GM18502 (cell line): Measurements from ENCODE around the gene LSM12.
"Not testable (repeated sequence)": the region's sequence is repeated elsewhere in the genome, so short reads cannot be mapped to it uniquely, and the experiment has no call there.

Experiments
- ATAC-seq: cut with Tn5 transposase; IDR thresholded peaks from one replicate; pipeline ENCODE4 v1.9.1; 2021; ENCODE audit warnings: mild to moderate bottlenecking; ENCODE audit not compliant: unreplicated experiment, poor library complexity

The LSM12 gene

DNA sequence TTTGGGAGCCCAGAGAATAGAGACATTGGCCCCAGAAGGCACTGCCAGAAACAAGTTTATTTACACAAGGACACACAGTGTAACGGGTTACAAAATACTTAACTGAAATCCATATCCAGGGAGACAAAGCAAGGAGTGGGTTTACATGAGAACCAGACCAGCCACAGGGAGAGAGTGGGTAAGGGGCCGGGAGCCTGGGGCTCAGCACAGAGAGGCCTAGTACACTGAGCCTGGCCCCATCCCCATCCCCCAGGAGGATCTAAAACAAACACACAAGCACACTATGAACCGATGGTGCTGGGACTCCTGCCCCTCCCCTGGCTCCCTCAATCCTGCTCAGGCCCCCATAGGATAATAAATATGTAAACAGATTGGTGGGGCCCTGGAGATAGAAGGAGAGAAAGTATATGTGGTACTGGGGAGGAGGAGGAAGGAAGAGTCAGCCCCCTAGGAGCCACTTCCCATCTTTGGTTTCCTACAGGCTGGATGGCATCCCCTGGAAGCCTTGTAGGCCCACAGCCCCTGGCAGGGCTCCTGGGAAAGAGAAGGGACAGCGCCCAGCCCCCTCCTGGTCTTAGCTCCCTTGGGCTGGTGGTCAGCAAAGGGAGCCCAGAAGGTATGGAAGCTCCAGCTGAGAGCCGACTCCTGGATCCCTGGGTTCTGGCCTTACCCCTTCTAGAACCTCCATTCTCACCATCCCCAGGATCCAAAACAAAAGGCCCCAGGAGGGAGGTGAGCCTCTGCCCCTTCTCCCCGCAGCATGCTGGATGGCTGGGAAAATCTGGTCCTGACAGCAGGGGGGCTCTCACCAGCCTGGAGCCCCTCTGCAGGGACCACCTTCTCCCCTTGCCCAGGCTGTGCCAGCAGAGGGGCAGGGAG is 10.5 kb upstream of the LSM12 start:
- ATAC-seq, result no peak

DNA sequence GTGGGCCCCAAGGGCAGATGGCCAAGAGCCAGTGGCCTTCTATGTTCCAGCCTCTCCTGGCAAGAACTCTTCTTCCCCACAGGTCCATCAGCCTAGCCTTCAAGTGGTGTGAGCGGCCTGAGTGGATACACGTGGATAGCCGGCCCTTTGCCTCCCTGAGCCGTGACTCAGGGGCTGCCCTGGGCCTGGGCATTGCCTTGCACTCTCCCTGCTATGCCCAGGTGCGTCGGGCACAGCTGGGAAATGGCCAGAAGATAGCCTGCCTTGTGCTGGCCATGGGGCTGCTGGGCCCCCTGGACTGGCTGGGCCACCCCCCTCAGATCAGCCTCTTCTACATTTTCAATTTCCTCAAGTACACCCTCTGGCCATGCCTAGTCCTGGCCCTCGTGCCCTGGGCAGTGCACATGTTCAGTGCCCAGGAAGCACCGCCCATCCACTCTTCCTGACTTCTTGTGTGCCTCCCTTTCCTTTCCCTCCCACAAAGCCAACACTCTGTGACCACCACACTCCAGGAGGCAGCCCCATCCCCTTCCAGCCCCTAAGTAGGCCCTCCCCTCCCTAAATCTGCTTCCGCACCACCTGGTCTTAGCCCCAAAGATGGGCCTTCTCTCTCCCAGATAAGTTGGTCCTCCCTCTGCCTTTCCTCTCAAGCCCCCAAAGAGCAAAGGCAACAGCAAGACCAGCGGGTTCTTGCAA is 9.3 kb upstream of the LSM12 start:
- no peak for ATAC-seq

GRCh38 chr17:44074911-44075285 is 8.4 kb upstream of the LSM12 start:
- ATAC-seq, result no peak

DNA sequence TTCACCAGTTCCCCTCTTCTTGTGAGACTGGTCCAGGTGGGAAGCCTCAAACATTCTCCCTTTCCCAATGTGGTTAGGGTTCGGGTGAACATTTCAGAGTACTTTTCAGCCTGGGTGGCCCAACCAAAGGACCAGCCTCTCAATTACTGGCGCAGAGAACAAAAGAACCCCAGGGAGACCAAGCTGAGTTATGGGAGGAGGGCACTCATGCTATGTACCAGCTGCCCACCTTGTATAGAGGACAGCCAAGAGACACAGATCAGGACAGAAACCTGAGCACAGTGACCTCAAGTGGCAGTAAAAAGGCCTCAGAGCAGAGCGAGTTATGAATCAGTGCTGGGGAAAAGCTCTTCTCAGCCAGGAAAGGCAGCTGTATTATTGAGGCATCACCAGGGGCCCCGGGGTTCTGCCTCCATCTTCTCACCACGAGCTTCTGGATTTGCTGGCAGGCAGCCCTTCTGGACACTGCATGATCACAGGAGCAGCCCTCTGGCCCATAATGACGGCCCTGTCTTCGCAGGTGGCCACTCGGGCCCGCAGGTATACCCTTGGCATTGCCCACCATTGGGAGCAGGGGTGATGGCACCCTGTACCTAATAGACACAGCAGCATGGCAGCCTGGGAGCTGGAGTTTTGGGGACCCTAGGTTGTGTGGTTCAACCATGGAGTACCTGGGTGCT is 7.9 kb upstream of the LSM12 start:
- ATAC-seq, result no peak

DNA sequence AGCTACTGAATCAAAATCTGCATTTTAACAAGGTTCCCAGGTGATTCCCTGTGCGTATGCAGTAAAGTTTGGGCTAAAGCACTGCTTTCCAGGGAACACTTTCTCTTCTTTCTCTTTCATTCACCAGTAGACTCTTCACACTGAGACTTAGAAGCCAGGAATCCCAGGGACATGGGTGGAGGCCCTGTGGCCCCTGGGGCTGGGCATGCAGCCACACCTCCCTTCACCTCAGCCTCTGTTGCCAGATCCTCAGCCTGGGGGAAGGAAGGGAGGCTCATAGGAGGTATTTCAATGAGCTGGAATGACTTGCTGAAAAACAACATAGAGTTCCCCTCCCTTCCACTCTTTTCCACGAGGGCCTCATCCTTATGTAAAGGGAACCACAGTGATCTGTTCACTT is 5.3 kb upstream of the LSM12 start:
- no peak for ATAC-seq

- no peak for ATAC-seq
These were observed 4.7 kb upstream of the LSM12 start for GRCh38 chr17:44071198-44071520.

GRCh38 chr17:44070455-44071197 is 4.2 kb upstream of the LSM12 start, which contains the start of gene G6PC3:
TSS of gene G6PC3 (plus strand) at chr17:44070735. CDS start at chr17:44070966, 231 bp downstream.
- peak; percentile 67 for ATAC-seq

DNA sequence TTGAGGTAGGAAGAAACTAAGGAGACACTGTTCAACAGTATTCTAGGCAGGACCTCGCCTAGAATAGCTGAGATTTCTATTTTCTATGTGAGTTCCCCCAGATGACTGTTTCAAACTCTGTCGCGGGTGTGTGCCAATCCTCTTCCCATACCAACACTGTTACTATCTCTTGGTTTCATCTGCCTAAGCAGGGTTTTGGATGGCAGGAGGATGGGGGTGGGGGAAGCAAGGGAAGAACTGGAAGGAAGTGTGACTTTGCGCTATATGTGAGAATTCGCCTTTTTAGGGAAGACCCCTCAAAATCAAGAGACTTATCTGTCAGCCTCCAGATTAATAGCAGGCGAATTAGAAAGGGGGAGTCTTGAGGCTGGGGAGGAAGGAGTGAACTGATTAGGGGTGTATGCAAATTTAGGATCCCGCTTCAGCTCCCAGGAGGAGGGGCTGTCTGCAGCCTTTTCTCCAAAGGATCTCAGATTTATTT is 3.5 kb upstream of the LSM12 start:
- peak; percentile 3 for ATAC-seq

DNA sequence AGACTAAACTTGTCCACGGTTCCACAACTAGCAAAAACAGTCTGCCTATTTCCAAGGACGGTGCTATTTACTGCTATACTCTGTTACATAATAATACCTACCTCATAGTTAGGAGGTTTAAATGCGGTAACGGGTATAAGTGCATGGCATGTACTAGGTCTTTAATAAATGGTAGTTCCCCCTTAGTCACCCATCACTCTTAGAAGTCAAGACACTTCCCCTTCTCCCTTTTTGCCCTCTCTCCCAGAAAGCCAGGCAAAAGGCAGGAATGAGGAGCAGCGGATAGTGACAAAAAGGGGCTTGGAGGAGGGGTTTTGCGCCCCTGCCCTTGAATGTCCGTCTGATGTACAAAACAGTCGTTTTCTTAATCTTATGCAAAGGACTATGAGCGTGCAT is 1.1 kb upstream of the LSM12 start:
- ATAC-seq, result no peak

- no peak for ATAC-seq
These were observed 735 bp downstream of the LSM12 start for GRCh38 chr17:44065668-44066203.

DNA sequence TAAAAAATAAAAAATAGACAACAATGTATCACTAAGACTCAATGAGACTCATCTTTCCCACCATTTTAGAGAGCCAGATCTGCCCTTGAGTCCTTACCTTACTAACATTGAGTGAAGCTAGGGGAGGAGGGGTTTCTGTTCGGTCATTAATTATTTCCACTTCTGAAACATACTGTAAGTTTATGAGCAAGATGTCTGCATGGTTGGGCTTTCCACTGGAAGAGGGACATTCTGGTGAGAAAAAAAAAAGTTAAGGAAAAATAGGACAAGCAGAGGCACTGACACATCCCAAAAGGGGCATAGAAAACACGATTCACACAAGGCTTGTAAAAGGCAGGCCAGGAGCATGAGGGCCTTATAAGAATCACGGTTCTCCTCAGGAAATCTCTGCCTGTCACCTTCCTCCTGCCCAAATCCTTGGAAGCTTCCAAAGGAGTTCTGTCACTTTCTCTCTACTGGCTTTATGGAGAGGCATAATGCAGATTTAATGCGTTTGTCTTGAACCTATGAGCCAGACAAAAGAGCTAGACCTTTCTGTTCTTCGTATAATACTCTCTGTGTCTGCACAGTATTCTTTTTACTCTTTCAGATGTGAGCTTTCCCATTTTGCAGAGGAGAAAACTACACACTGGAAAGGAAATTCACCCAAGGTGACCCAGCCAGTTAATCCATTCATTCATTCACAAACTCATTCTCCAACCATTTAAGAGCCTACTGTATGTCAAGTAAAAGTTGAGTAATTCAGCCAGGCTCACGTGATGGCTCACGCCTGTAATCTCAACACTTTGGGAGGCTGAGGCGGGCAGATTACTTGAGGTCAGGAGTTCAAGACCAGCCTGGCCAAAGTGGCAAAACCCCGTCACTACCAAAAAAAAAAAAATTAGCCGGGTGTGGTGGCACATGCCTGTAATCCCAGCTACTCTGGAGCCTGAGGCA is 2.5 kb downstream of the LSM12 start:
- no peak for ATAC-seq

DNA sequence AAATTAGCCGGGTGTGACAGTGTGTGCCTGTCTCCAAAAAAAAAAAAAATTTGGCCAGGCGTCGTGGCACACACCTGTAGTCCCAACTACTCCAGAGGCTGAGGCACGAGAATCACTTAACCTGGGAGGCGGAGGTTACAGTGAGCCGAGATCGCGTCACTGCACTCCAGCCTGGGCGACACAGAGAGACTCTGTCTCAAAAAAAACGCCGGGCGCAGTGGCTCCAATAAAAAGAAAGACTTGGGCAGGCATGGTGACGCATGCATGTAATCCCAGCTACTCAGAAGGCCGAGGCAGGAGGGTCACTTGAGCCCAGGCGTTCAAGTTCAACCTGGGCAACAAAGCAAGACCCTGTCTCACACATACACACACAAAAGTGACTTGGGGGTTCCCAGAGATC is 3.6 kb downstream of the LSM12 start:
- no peak for ATAC-seq

- ATAC-seq, result no peak
These were observed 5.0 kb downstream of the LSM12 start for GRCh38 chr17:44061446-44061845.

DNA sequence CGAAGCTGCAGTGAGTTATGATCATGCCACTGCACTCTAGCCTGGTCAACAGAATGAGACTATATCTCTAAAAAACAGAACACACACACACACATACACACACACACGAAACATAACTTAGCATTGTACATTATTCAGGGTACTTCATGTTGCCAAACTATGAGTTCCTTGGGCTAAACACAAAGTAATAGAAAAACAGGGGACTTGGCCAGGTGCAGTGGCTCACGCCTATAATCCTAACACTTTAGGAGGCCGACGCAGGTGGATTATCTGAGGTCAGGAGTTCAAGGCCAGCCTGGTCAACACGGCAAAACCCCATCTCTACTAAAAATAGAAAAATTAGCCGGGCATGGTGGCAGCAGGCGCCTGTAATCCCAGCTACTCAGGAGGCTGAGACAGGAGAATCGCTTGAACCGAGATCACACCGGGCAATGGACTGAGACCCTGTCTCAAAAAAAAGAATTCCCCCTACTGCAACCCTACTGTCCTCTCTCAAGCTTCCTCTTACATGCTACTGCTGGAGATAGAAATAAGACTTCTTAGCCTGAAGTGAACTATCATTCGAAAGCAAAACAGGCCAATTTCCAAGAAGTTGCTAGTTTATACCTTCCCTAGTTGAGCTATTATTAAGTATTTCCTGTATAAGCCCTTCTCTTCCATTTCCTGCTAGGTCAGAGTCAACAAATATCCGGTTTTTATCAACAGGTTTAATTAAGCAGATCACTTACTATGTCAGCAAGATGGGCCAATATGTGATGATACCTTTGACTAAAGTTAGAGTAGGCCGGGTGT is 7.2 kb downstream of the LSM12 start:
- no peak for ATAC-seq

GRCh38 chr17:44053125-44053872 is 13.2 kb downstream of the LSM12 start:
- ATAC-seq, result no peak

- no peak for ATAC-seq
These were observed 17.0 kb downstream of the LSM12 start for GRCh38 chr17:44049294-44050060.

GRCh38 chr17:44046893-44047292 is 19.6 kb downstream of the LSM12 start:
- not testable (repeated sequence) for ATAC-seq
